ENCODE results near the gene DLG5.

DNA sequence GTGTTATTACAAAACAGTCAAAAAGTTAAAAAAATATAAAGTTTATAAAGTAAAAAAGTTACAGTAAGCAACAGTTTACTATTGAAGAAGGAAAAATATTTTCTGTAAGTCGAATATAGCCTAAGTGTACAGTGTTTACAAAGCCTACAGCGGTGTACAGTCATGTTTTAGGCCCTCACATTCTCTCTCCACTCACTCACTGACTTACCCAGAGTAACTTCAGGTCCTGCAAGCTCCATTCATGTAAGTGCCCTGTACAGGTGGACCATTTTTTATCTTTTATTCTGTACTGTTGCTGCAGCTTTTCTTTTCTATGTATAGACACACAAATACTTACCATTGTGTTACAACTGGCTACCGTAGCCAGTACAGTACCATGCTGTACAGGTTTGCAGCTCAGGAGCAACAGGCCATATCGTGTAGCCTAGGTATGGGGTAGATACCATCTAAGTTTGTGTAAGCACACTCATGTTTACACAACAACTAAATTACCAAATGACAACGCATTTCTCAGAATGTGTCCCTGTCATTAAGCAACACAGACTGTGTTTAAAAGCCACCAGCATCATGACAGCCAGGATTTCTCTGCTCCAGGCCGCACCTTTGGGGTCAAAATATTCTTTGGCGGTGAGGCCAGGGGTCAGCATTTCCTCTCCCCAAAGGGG, 67.2 kb downstream of the DLG5 start:
- no peak for TF ChIP-seq POLR2A (IDR thresholded peaks at IDR 0.05)
- TF ChIP-seq, protein P1, sequence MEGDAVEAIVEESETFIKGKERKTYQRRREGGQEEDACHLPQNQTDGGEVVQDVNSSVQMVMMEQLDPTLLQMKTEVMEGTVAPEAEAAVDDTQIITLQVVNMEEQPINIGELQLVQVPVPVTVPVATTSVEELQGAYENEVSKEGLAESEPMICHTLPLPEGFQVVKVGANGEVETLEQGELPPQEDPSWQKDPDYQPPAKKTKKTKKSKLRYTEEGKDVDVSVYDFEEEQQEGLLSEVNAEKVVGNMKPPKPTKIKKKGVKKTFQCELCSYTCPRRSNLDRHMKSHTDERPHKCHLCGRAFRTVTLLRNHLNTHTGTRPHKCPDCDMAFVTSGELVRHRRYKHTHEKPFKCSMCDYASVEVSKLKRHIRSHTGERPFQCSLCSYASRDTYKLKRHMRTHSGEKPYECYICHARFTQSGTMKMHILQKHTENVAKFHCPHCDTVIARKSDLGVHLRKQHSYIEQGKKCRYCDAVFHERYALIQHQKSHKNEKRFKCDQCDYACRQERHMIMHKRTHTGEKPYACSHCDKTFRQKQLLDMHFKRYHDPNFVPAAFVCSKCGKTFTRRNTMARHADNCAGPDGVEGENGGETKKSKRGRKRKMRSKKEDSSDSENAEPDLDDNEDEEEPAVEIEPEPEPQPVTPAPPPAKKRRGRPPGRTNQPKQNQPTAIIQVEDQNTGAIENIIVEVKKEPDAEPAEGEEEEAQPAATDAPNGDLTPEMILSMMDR (IDR thresholded peaks at IDR 0.05), result no peak

All from suprapubic skin (tissue), 3 donors.